Nephron progenitor cell (in vitro differentiated cells): ENCODE data around the gene RASGRP4.

Experiments
- DNase-seq: peaks from one replicate; pipeline ENCODE4 v3.0.0; 2021
- H3K27ac Mint-ChIP-seq: 2 replicates; pipeline ENCODE4 v1.8.0; 2021; ENCODE audit warnings: mild to moderate bottlenecking, moderate library complexity, mixed read lengths
- H3K27me3 Mint-ChIP-seq: 2 replicates; pipeline ENCODE4 v1.8.0; 2021; ENCODE audit warnings: mild to moderate bottlenecking, low read depth, mixed read lengths; ENCODE audit not compliant: poor library complexity
- H3K36me3 Mint-ChIP-seq: 2 replicates; pipeline ENCODE4 v1.8.0; 2021; ENCODE audit warnings: low read depth, mixed read lengths
- H3K4me1 Mint-ChIP-seq: 2 replicates; pipeline ENCODE4 v1.8.0; 2021; ENCODE audit warnings: mixed read lengths
- H3K4me3 Mint-ChIP-seq: 2 replicates; pipeline ENCODE4 v1.8.0; 2021; ENCODE audit warnings: mild to moderate bottlenecking, moderate library complexity, mixed read lengths
- H3K9me3 Mint-ChIP-seq: 2 replicates; pipeline ENCODE4 v1.8.0; 2021; ENCODE audit warnings: mild to moderate bottlenecking, moderate library complexity, mixed read lengths
- CTCF ChIP-seq: fragments of 200-600 bp; sonication (generic); IDR thresholded peaks from 2 replicates; pipeline ENCODE4 v1.5.0; 2021; ENCODE audit warnings: antibody characterized with exemption

RASGRP4 gene

GRCh38 chr19:38394488-38394887 lies 31.5 kb downstream of the RASGRP4 start:
- Mint-ChIP-seq H3K27ac (no peak overlapping the region), H3K4me1 (peaks cover 41% of the 10 kb centered on the region), H3K9me3 (peaks cover 21% of the 10 kb centered on the region), H3K27me3 (peaks cover 47% of the 10 kb centered on the region), H3K36me3 (peaks cover 48% of the 10 kb centered on the region), H3K4me3 (peak overlapping the region; percentile 25)
- TF ChIP-seq CTCF, result no peak
- peak; percentile 60 for DNase-seq

- Mint-ChIP-seq H3K9me3 (peaks cover 21% of the 10 kb centered on the region), H3K27me3 (peaks cover 36% of the 10 kb centered on the region), H3K4me1 (peaks cover 40% of the 10 kb centered on the region), H3K27ac (no peak overlapping the region), H3K4me3 (no peak overlapping the region), H3K36me3 (peaks cover 48% of the 10 kb centered on the region)
- no peak for TF ChIP-seq CTCF
- DNase-seq, result no peak
These were observed 33.2 kb downstream of the RASGRP4 start for GRCh38 chr19:38392707-38393308.

GRCh38 chr19:38391911-38392464 lies 34.0 kb downstream of the RASGRP4 start:
- no peak for DNase-seq
- Mint-ChIP-seq H3K4me1 (peaks cover 47% of the 10 kb centered on the region), H3K9me3 (peaks cover 21% of the 10 kb centered on the region), H3K4me3 (no peak overlapping the region), H3K27me3 (peaks cover 41% of the 10 kb centered on the region), H3K27ac (no peak overlapping the region), H3K36me3 (peaks cover 49% of the 10 kb centered on the region)
- TF ChIP-seq CTCF, result no peak

GRCh38 chr19:38389957-38390924 lies 35.8 kb downstream of the RASGRP4 start:
- peaks cover 47% of the 10 kb centered on the region for H3K4me1 Mint-ChIP-seq
- peak overlapping the region; percentile 90 for H3K4me3 Mint-ChIP-seq
- H3K36me3 Mint-ChIP-seq, result peaks cover 41% of the 10 kb centered on the region
- TF ChIP-seq CTCF, result no peak
- no peak for DNase-seq
- peaks cover 12% of the 10 kb centered on the region for H3K9me3 Mint-ChIP-seq
- H3K27me3 Mint-ChIP-seq, result peaks cover 38% of the 10 kb centered on the region
- no peak overlapping the region for H3K27ac Mint-ChIP-seq

GRCh38 chr19:38389101-38389925 lies 36.7 kb downstream of the RASGRP4 start:
- peaks cover 47% of the 10 kb centered on the region for H3K4me1 Mint-ChIP-seq
- peak overlapping the region; percentile 90 for H3K4me3 Mint-ChIP-seq
- DNase-seq, result peak; percentile 44
- no peak overlapping the region for H3K27ac Mint-ChIP-seq
- no peak for TF ChIP-seq CTCF
- H3K36me3 Mint-ChIP-seq, result peaks cover 43% of the 10 kb centered on the region
- H3K27me3 Mint-ChIP-seq, result peaks cover 38% of the 10 kb centered on the region
- peaks cover 6% of the 10 kb centered on the region for H3K9me3 Mint-ChIP-seq
